ENCODE data around the gene TPSD1. TPM values are rescaled to one million over a fixed set of nuclear protein-coding genes. Genes with fewer than 3 reads are reported as not detected.

The TPSD1 gene
- total and polyA plus RNA-seq, 5 donors: 0.16 to 0.85 (median 0.26) TPM; not detected in 2

DNA sequence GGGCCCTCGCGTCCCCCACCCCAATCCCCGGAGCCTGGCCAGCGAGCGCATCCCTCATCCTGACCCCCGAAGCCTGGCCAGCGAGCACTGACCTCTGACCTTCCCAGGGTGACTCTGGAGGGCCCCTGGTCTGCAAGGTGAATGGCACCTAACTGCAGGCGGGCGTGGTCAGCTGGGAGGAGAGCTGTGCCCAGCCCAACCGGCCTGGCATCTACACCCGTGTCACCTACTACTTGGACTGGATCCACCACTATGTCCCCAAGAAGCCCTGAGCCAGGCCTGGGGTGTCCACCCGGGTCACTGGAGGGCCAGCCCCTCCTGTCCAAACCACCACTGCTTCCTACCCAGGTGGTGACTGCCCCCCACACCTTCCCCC lies 2.3 kb downstream of the TPSD1 start:
- Histone ChIP-seq H3K4me3 (ENCODE audit: low read length) (no peak overlapping the region), H3K4me1 (ENCODE audit: control insufficient read depth, insufficient read depth, low read length) (no peaks in the 10 kb centered on the region), H3K27me3 (ENCODE audit: control insufficient read depth, insufficient read depth) (no peaks in the 10 kb centered on the region), H3K9me3 (ENCODE audit: control insufficient read depth, low read length) (no peaks in the 10 kb centered on the region), H3K27ac (ENCODE audit: low read length) (no peak overlapping the region)
- intact Hi-C loops (cut with DNase I): no loop called here
- ATAC-seq: no peak
- 72% methylated on average over 12 of the region's 12 CpGs for WGBS
- DNase-seq: no peak

DNA sequence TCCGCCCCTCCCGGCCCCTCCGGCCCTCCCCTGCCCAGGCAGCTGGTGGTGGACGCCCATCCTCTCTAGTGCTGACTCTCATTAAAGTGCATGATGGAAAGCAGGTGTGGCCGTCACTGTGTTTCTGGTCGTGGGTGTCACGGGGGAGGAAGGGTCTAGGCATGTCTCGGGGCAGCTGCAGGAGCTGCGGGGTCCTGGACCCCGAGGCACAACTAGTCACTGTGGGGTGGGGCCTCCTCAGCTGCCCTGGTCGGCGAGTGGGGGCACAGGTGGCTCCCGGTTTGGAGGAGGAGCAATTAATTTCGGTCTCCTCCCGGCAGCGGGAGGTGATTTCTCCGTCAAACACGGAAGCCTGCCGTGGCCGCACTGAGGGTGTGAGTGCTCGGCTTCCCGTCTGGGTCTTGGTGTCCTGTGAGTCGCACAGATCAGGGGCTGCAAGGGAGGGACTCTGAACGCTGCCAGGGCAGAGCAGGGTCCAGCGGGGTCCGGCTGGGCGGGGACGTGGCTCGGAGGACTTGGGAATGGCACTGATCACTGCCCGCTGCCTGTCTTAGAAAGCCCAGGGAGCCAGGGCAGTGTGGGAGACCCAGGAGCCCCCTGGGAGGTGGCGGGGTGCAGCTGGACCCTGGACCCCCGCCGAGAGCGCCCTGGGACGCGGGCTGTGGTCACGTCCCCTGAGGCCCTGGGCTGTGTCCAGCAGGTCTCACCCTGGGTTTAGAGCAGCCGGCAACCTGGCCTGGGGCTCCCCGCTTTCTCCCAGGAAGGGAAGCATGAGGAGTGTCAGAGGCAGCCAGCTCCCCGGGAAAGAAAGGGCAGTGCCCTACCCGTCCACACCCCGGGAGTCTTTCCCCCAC lies 3.3 kb downstream of the TPSD1 start:
- Histone ChIP-seq H3K4me1 (ENCODE audit: control insufficient read depth, insufficient read depth, low read length) (no peaks in the 10 kb centered on the region), H3K4me3 (ENCODE audit: low read length) (no peak overlapping the region), H3K27ac (ENCODE audit: low read length) (no peak overlapping the region), H3K27me3 (ENCODE audit: control insufficient read depth, insufficient read depth) (no peaks in the 10 kb centered on the region), H3K9me3 (ENCODE audit: control insufficient read depth, low read length) (no peaks in the 10 kb centered on the region)
- WGBS: 20% methylated on average over 42 of the region's 42 CpGs
- ATAC-seq (no peak), DNase-seq (peak in 1 of 3 donors; percentile 28)
- intact Hi-C loops (cut with DNase I): no loop called here

- Histone ChIP-seq H3K27me3 (ENCODE audit: control insufficient read depth, insufficient read depth) (no peaks in the 10 kb centered on the region), H3K4me1 (ENCODE audit: control insufficient read depth, insufficient read depth, low read length) (no peaks in the 10 kb centered on the region), H3K27ac (ENCODE audit: low read length) (no peak overlapping the region), H3K4me3 (ENCODE audit: low read length) (no peak overlapping the region), H3K9me3 (ENCODE audit: control insufficient read depth, low read length) (no peaks in the 10 kb centered on the region)
- intact Hi-C loops (cut with DNase I): no loop called here
- ATAC-seq (no peak), DNase-seq (no peak)
- WGBS: 33% methylated on average over 11 of the region's 11 CpGs
These were observed 3.8 kb downstream of the TPSD1 start for GRCh38 chr16:1259760-1260068.

- peak in 2 of 3 donors; percentile 40 to 43 for DNase-seq
- no peak for ATAC-seq
- intact Hi-C loops (cut with DNase I): no loop called here
- no peaks in the 10 kb centered on the region for H3K27me3 ChIP-seq (ENCODE audit: control insufficient read depth, insufficient read depth)
- 74% methylated on average over 36 of the region's 36 CpGs for WGBS
- H3K27ac ChIP-seq (ENCODE audit: low read length): no peak overlapping the region
- H3K4me1 ChIP-seq (ENCODE audit: control insufficient read depth, insufficient read depth, low read length): no peaks in the 10 kb centered on the region
- no peak overlapping the region for H3K4me3 ChIP-seq (ENCODE audit: low read length)
- no peaks in the 10 kb centered on the region for H3K9me3 ChIP-seq (ENCODE audit: control insufficient read depth, low read length)
These were observed 4.3 kb downstream of the TPSD1 start for GRCh38 chr16:1260101-1260680.

GRCh38 chr16:1261131-1261892 lies 5.4 kb downstream of the TPSD1 start:
- DNase-seq (peak in 2 of 3 donors; percentile 20 to 47), ATAC-seq (no peak)
- Histone ChIP-seq H3K9me3 (ENCODE audit: control insufficient read depth, low read length) (no peaks in the 10 kb centered on the region), H3K27me3 (ENCODE audit: control insufficient read depth, insufficient read depth) (no peaks in the 10 kb centered on the region), H3K4me3 (ENCODE audit: low read length) (no peak overlapping the region), H3K4me1 (ENCODE audit: control insufficient read depth, insufficient read depth, low read length) (no peaks in the 10 kb centered on the region), H3K27ac (ENCODE audit: low read length) (no peak overlapping the region)
- intact Hi-C loops (cut with DNase I): no loop called here
- WGBS: 11% methylated on average over 47 of the region's 47 CpGs

GRCh38 chr16:1262210-1262845 lies 6.5 kb downstream of the TPSD1 start:
- peak in 2 of 3 donors; percentile 45 to 49 for DNase-seq
- ATAC-seq: no peak
- whole genome bisulfite sequencing: 82% methylated on average over 32 of the region's 32 CpGs
- Histone ChIP-seq H3K4me1 (ENCODE audit: control insufficient read depth, insufficient read depth, low read length) (no peaks in the 10 kb centered on the region), H3K4me3 (ENCODE audit: low read length) (no peak overlapping the region), H3K27ac (ENCODE audit: low read length) (no peak overlapping the region), H3K9me3 (ENCODE audit: control insufficient read depth, low read length) (no peaks in the 10 kb centered on the region), H3K27me3 (ENCODE audit: control insufficient read depth, insufficient read depth) (no peaks in the 10 kb centered on the region)
- intact Hi-C loops (cut with DNase I): no loop called here

GRCh38 chr16:1262846-1263221 lies 7.0 kb downstream of the TPSD1 start:
- peak in 2 of 3 donors; percentile 7 to 47 for DNase-seq
- no peaks in the 10 kb centered on the region for H3K27me3 ChIP-seq (ENCODE audit: control insufficient read depth, insufficient read depth)
- intact Hi-C loops (cut with DNase I): no loop called here

DNA sequence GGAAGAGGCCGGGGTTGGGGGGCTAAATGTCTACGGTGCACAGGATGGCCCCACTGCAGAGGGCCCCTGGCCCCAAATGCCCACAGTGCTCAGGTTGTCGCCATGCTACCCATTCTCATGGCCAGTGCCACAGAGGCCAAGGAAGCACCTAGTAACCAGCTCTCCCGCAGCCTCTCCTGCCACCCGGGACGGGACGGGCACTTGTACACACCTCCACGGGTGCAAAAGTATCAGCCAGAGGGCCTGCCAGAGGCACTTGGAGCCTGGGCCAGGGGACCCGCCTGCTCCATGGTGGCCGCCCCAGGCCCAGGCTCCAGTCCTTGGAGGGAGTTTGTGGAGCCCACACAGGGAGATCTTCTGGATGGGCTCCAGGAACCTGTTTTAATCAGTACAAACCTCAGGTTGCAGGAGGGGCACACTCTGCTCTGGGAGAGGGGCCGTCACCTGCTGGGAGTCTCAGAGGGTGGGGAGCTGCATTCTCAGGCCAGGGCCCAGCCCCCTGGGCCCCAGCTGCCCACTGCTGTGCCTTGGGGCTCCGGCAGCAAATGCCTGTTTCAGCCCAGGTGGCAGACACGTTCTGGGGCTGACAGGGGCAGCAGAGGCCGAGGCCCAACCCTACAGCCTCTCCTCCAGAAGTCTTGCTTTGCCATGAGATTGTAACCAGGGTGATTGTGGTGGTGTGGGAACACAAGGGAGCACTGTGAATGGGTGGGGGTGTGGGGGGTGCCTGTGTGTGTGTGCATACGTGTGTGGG lies 7.9 kb downstream of the TPSD1 start:
- DNase-seq: peak in 1 of 3 donors; percentile 20
- H3K27me3 ChIP-seq (ENCODE audit: control insufficient read depth, insufficient read depth): no peaks in the 10 kb centered on the region

More at GRCh38 chr16:1262846-1263221, 7.0 kb downstream of the TPSD1 start:
- WGBS: 81% methylated on average over 9 of the region's 9 CpGs
- no peaks in the 10 kb centered on the region for H3K9me3 ChIP-seq (ENCODE audit: control insufficient read depth, low read length)
- no peak overlapping the region for H3K27ac ChIP-seq (ENCODE audit: low read length)
- no peaks in the 10 kb centered on the region for H3K4me1 ChIP-seq (ENCODE audit: control insufficient read depth, insufficient read depth, low read length)
- H3K4me3 ChIP-seq (ENCODE audit: low read length): no peak overlapping the region
- no peak for ATAC-seq

GRCh38 chr16:1264345-1265089 lies 8.6 kb downstream of the TPSD1 start:
- no peaks in the 10 kb centered on the region for H3K9me3 ChIP-seq (ENCODE audit: control insufficient read depth, low read length)
- no peak for ATAC-seq
- 97% methylated on average over 16 of the region's 16 CpGs for WGBS
- no peak for DNase-seq
- H3K27ac ChIP-seq (ENCODE audit: low read length): no peak overlapping the region
- H3K27me3 ChIP-seq (ENCODE audit: control insufficient read depth, insufficient read depth): no peaks in the 10 kb centered on the region
- no peaks in the 10 kb centered on the region for H3K4me1 ChIP-seq (ENCODE audit: control insufficient read depth, insufficient read depth, low read length)
- no peak overlapping the region for H3K4me3 ChIP-seq (ENCODE audit: low read length)
- intact Hi-C loops (cut with DNase I): no loop called here

More for the DNA sequence above, 7.9 kb downstream of the TPSD1 start:
- Histone ChIP-seq H3K4me1 (ENCODE audit: control insufficient read depth, insufficient read depth, low read length) (no peaks in the 10 kb centered on the region), H3K4me3 (ENCODE audit: low read length) (no peak overlapping the region), H3K27ac (ENCODE audit: low read length) (no peak overlapping the region), H3K9me3 (ENCODE audit: control insufficient read depth, low read length) (no peaks in the 10 kb centered on the region)
- 70% methylated on average over 15 of the region's 15 CpGs for WGBS
- no peak for ATAC-seq
- intact Hi-C loops (cut with DNase I): no loop called here

DNA sequence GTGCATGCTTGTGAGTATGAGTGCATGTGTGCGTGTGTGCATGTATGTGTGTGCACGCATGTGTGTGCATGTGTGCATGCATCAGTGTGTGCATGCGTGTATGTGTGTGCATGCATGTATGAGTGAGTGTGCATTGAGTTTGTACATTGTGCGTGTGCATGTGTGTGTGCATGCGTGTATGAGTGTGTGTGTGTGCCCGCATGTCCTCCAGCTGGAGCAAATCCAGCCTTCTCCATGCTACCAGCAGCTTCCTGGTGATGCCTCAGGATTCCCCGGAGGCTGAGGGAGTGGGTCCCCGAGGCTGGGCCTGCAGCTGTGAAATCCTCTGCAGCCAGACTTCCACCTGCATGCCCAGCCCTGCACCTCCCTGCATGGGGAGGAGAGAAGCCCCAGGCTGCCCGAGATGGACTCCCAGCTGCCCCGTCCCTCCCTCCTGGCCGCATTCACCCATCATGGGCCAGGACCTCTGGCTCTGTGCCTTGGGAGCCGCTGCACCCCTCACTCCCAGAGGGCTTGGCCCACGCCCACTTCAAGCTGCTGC lies 9.3 kb downstream of the TPSD1 start:
- no peaks in the 10 kb centered on the region for H3K27me3 ChIP-seq (ENCODE audit: control insufficient read depth, insufficient read depth)
- intact Hi-C loops (cut with DNase I): no loop called here
- H3K4me1 ChIP-seq (ENCODE audit: control insufficient read depth, insufficient read depth, low read length): no peaks in the 10 kb centered on the region

More for the DNA sequence above, 9.3 kb downstream of the TPSD1 start:
- Histone ChIP-seq H3K9me3 (ENCODE audit: control insufficient read depth, low read length) (no peaks in the 10 kb centered on the region), H3K27ac (ENCODE audit: low read length) (no peak overlapping the region), H3K4me3 (ENCODE audit: low read length) (no peak overlapping the region)
- 83% methylated on average over 13 of the region's 13 CpGs for WGBS
- DNase-seq (peak in 2 of 3 donors; percentile 26 to 42), ATAC-seq (no peak)
